Ovary (tissue), 9 donors: ENCODE measurements around the gene NME1. TPM values are rescaled to one million over a fixed set of nuclear protein-coding genes. Genes with fewer than 3 reads are reported as not detected.
"Not testable (repeated sequence)": the region's sequence is repeated elsewhere in the genome, so short reads cannot be mapped to it uniquely, and the experiment has no call there.

Source experiments
- DNase-seq, 5 donors: peaks; one replicate each; pipeline ENCODE4 v3.0.0-alpha.2; 2019 to 2020
- H3K27ac ChIP-seq, 2 donors: fragments of 200-600 bp; one replicate each; pipeline versions ENCODE4 v1.5.1 to v1.8.0; 2019 to 2022
- H3K27me3 ChIP-seq: fragments of 200-600 bp; one replicate; pipeline ENCODE4 v1.8.0; 2022
- H3K36me3 ChIP-seq: fragments of 200-600 bp; sonication (generic); one replicate; pipeline ENCODE4 v1.5.1; 2019
- H3K4me1 ChIP-seq: one replicate; pipeline ENCODE4 v1.8.1; 2013; ENCODE audit warnings: mild to moderate bottlenecking, moderate library complexity; ENCODE audit not compliant: insufficient read depth
- H3K4me3 ChIP-seq: fragments of 200-600 bp; sonication (generic); one replicate; pipeline ENCODE4 v1.5.1; 2017
- H3K9me3 ChIP-seq, 2 donors: fragments of 200-600 bp in 1 of 2; sonication (generic) in 1 of 2; one replicate each; pipeline versions ENCODE4 v1.5.1 to v1.8.1; 2013 to 2019; ENCODE audit warnings: mild to moderate bottlenecking in 1 of 2, moderate library complexity in 1 of 2
- EP300 ChIP-seq: sonication (generic); formaldehyde crosslinking; IDR thresholded peaks from one replicate; pipeline ENCODE4 v1.6.1; 2017; ENCODE audit warnings: antibody characterized with exemption
- POLR2A ChIP-seq: fragments of 450-650 bp; IDR thresholded peaks from one replicate; pipeline ENCODE4 v1.6.1; 2017; ENCODE audit warnings: antibody characterized with exemption, mild to moderate bottlenecking, moderate library complexity
- WGBS, 3 donors: extraction: QIAGEN DNeasy Blood & Tissue Kit in 1 of 3; methylation state at CpG; one replicate each; pipeline versions ENCODE4 v1.1.5 to v1.1.7; 2013 to 2017; 5-methylcytosine and 5-hydroxymethylcytosine counted together
- intact Hi-C, 4 donors: fragments of 100-400 bp; cut with DNase I; formaldehyde crosslinking; loops; one replicate each; pipeline versions ENCODE4 v1.11.0 to v1.15.1; 2022 to 2023
- polyA plus RNA-seq, 2 donors: library from polyadenylated mRNA; stranded (reverse); fragments of 200-250 nt in 1 of 2; fragments of 350-450 nt in 1 of 2; fragmentation: Illumina TruSeq in 1 of 2; extraction: RNeasy Lipid Tissue Mini Kit (QIAGEN cat#74804) in 1 of 2; gene quantifications; one replicate each; pipeline ENCODE4 v1.2.3, GENCODE V29; 2013 to 2014
- total RNA-seq, 7 donors: library from RNA; depleted of rRNA in 2 of 7; stranded (reverse); fragments of >200 nt in 2 of 7; fragmentation: NEBNext Ultra II Directional in 3 of 7; extraction: Animal tissue kit (Norgen Biotek cat#: 25700) in 3 of 7; gene quantifications; one replicate each; pipeline versions ENCODE4 v1.1.0 to v1.2.4, GENCODE V29; 2016 to 2023
- TF ChIP-seq, protein P1 (sequence below), 3 donors: fragments of 450-650 bp in 2 of 3; fragments of 200-600 bp in 1 of 3; IDR thresholded peaks; one replicate each; pipeline versions ENCODE4 v1.5.1 to v1.8.0; 2016 to 2022; ENCODE audit warnings: antibody characterized with exemption in 3 of 3, mild to moderate bottlenecking in 1 of 3
- donor health status: DM: no; HTN: no; CAD: no; lungs with moderate emphysema.
- donor health status: DM: no; HTN: no; CAD: no.
- donor health status: Bipolar disorder and iron deficiency.
- donor health status: DM: yes; HTN: yes; CAD: no.
- donor health status: DM: no; HTN: no; CAD: no.
- donor health status: DM: yes; HTN: yes; CAD: no.

Gene NME1
- total and polyA plus RNA-seq, 9 donors = 17.0 to 83.8 (median 50.5) TPM

DNA sequence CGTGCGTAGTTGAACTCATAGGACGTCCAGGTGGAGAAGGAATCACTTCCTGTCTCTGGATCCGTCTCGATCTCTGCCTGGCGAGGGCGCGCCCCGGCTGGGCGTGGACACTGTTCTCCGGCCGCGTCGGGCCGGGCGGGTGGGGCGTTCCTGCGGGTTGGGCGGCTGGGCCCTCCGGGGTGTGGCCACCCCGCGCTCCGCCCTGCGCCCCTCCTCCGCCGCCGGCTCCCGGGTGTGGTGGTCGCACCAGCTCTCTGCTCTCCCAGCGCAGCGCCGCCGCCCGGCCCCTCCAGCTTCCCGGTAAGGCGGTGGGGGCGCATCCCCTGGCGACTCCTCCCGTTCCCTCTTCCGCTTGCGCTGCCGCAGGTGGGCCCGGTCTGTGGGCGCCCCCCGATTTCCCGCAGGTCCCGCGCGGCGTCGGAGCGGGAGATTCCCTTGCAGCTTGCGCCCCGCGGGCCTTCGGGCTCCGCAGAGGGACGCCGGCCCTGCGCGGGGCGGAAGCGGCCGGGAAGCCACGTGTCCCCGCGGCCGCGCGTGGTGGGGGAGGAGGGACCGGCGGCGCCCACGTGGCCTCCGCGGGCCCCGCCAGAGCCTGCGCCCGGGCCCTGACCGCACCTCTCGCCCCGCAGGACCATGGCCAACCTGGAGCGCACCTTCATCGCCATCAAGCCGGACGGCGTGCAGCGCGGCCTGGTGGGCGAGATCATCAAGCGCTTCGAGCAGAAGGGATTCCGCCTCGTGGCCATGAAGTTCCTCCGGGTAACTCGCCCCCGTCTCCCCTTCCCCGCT, 13.0 kb downstream of the NME1 start, which contains the start of gene NME2:
TSS of gene NME2 (plus strand) at position 214 of the 789 bp plus-strand sequence. CDS start at position 634, 420 bp downstream.
- Histone ChIP-seq H3K9me3 (no peaks in the 10 kb centered on the region), H3K4me3 (peak within 1 kb of the TSS; percentile 73), H3K4me1 (peaks cover 6% of the 10 kb centered on the region), H3K36me3 (no peaks in the 10 kb centered on the region), H3K27me3 (no peaks in the 10 kb centered on the region), H3K27ac (peak within 1 kb of the TSS; percentile 58 to 94)
- intact Hi-C loops = no loop called here
- WGBS, 3 donors = 0% methylated on average over 42 to 98 of the region's 98 CpGs
- TF ChIP-seq POLR2A = peak; percentile 45
- TF ChIP-seq, protein P1, sequence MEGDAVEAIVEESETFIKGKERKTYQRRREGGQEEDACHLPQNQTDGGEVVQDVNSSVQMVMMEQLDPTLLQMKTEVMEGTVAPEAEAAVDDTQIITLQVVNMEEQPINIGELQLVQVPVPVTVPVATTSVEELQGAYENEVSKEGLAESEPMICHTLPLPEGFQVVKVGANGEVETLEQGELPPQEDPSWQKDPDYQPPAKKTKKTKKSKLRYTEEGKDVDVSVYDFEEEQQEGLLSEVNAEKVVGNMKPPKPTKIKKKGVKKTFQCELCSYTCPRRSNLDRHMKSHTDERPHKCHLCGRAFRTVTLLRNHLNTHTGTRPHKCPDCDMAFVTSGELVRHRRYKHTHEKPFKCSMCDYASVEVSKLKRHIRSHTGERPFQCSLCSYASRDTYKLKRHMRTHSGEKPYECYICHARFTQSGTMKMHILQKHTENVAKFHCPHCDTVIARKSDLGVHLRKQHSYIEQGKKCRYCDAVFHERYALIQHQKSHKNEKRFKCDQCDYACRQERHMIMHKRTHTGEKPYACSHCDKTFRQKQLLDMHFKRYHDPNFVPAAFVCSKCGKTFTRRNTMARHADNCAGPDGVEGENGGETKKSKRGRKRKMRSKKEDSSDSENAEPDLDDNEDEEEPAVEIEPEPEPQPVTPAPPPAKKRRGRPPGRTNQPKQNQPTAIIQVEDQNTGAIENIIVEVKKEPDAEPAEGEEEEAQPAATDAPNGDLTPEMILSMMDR (IDR thresholded peaks at IDR 0.05) = no peak
- DNase-seq = peak; percentile 88 to 94 (median 90)

DNA sequence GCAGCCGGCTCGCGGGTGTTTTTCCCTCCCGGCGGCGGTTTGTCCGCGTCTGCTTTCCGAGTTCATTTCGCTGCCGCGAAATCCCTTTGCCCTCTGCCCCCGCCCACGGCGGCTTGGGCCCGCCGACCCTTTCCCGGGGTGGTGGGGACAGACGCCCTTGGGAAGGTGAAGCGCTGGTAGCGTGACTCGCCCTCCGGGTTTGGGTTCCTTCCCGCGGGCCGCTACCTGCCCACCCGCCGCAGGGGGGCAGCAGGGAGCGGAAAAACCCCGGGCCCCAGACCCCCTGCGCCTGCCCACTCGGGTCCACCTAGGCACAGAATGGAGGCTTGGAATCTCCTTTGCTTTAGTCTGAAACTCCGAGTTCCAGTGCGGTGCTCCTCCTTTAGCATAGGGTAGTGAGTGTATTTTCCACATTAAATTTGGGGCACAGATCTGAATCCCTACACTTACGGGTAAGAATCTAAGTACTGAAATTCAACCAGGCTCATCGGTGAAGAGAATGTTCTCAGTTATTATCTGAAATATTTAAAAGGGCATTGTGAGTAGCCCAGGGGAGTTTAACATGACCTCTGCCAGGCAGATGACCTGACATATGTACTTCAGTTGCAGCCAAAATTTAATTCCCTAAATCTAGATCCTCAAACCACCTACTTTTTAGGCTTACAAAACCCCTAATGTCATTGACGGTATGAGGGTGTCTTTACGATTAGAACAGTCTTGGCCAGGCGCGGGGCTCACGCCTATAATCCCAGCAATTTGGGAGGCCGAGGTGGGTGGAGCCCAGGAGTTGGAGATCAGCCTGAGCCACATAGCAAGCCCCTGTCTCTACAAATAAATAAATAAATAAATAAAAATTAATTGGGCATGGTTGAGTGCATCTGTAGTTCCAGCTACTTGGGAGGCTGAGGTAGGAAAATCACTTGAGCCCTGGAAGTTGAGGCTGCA, 13.9 kb downstream of the NME1 start:
- intact Hi-C loops = no loop called here
- peak; percentile 50 to 76 (median 64) for DNase-seq
- peak overlapping the region; percentile 58 to 94 for H3K27ac ChIP-seq

DNA sequence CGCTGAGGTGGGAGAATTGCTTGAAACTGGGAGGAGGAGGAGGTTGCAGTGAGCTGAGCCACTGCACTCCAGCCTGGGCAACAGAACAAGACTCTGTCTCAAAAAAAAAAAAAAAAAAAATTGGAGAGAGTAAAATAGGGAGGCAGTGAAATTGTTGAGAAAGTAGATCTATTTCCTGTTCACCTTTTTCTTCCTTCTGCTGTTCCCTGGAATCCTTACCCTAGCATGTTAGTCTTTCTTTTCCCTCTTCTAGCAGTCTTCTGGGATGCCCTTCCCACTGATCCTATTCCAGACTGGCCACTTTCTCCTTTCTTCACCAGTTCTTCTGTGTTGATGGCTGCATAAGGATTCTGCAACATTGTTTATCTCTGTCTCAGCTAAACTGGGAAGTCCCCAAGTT, 16.0 kb downstream of the NME1 start:
- H3K36me3 ChIP-seq = no peaks in the 10 kb centered on the region
- H3K4me3 ChIP-seq = no peak overlapping the region
- 71 to 88% (median 85%) methylated on average over 1 of the region's 1 CpG for WGBS, 3 donors
- H3K4me1 ChIP-seq = peaks cover 7% of the 10 kb centered on the region
- H3K27me3 ChIP-seq = no peaks in the 10 kb centered on the region
- intact Hi-C loops = no loop called here
- no peaks in the 10 kb centered on the region for H3K9me3 ChIP-seq
- DNase-seq = no peak
- TF ChIP-seq, protein P1 (IDR thresholded peaks at IDR 0.05) = no peak
- TF ChIP-seq POLR2A = no peak
- no peak for TF ChIP-seq EP300
- H3K27ac ChIP-seq = no peak overlapping the region

More for the DNA sequence above, 13.9 kb downstream of the NME1 start:
- no peaks in the 10 kb centered on the region for H3K36me3 ChIP-seq
- TF ChIP-seq EP300 = no peak
- TF ChIP-seq, protein P1 (IDR thresholded peaks at IDR 0.05) = peak; percentile 29 to 46 (median 42)
- H3K27me3 ChIP-seq = no peaks in the 10 kb centered on the region
- H3K9me3 ChIP-seq = no peaks in the 10 kb centered on the region
- peaks cover 6% of the 10 kb centered on the region for H3K4me1 ChIP-seq
- H3K4me3 ChIP-seq = peak overlapping the region; percentile 73
- 12 to 15% (median 12%) methylated on average over 41 to 42 of the region's 42 CpGs for WGBS, 3 donors

DNA sequence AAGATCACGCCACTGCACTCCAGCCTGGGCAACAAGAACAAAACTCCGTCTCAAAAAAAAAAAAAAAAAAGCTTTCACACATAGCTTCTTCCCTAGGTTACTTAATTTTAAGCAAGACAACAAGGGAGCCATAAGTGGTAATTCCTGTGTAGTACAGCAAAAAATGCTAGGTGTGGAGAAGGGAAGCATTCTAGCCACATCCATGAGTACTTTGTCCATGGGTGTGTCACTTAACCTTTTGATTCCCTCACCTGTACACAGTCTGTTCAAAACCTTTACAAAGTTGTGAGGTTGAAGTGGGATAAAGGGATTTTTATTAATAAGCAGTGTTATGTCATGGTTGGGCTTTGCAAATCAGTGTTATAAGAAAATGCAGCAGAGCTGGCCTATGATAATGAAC, 17.4 kb downstream of the NME1 start:
- H3K4me3 ChIP-seq = no peak overlapping the region
- intact Hi-C loops = no loop called here
- H3K36me3 ChIP-seq = no peaks in the 10 kb centered on the region
- H3K27ac ChIP-seq = no peak overlapping the region
- DNase-seq = no peak
- H3K4me1 ChIP-seq = peaks cover 4% of the 10 kb centered on the region
- 78 to 84% (median 79%) methylated on average over 2 of the region's 2 CpGs for WGBS, 3 donors
- no peak for TF ChIP-seq EP300
- TF ChIP-seq, protein P1 (IDR thresholded peaks at IDR 0.05) = no peak
- no peaks in the 10 kb centered on the region for H3K9me3 ChIP-seq
- H3K27me3 ChIP-seq = no peaks in the 10 kb centered on the region

DNA sequence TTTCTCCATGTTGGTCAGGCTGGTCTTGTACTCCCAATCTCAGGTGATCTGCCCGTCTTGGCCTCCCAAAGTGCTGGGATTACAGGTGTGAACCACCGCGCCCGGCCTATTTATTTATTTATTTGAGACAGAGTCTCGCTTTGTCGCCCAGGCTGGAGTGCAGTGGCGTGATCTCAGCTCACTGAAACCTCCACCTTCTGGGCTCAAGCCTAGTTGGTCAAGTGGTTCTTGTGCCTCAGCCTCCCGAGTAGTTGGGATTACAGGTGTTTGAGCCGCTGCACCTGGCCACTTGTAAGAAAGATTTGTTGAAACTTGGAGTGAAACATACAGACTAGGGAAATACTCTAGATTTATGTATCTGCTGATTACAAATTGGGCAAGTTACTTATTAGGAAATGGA, 18.7 kb downstream of the NME1 start:
- DNase-seq, intact Hi-C loops, H3K4me1 ChIP-seq, H3K27me3 ChIP-seq, H3K27ac ChIP-seq, H3K36me3 ChIP-seq, H3K4me3 ChIP-seq, H3K9me3 ChIP-seq: not testable (repeated sequence)
- WGBS, 3 donors = 86 to 93% (median 89%) methylated on average over 9 of the region's 9 CpGs
